ENCODE measurements around the gene ACOX2.

Gene ACOX2

DNA sequence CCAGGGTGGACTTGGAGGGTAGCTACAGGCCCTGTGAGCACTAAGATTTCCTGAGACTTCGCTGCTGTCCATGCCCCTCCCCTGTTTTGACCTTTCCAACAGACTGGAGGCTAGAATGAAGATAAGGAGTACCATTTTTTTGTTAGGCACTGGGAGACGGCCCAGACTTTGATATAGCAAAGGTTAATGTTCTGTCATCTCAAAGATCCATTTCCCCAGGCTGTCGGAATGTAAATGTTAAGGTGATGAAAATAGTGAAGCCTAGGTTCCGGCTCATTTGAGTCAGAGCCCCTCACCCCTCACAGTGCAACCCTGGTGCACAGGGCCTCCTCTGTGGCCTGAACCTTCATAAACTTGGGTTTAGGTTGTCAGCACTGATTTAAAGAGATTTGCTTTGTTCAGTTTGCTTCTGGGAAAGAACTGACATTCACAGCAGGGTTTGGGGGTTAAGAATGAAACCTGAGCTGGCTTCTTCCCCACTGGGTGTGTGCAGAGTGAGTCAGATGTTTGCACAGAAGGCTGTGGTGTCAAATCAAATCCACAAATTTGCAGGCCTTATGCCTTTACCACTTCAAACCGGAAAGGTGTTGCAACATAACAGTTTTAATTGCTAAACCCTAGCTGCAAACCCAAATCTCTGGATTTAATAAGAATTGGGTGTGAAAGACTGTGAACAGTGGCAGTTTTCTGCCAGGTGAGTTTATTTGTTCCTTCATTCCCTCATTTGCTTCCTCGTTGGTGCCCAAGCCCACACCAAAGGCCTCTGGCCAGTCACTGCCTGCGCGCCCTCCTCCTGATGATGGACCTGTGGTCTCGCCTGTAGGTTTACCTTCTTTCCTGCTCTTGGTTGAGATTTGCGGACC lies 65.7 kb downstream of the ACOX2 start:
- DNase-seq = peak; percentile 87

DNA sequence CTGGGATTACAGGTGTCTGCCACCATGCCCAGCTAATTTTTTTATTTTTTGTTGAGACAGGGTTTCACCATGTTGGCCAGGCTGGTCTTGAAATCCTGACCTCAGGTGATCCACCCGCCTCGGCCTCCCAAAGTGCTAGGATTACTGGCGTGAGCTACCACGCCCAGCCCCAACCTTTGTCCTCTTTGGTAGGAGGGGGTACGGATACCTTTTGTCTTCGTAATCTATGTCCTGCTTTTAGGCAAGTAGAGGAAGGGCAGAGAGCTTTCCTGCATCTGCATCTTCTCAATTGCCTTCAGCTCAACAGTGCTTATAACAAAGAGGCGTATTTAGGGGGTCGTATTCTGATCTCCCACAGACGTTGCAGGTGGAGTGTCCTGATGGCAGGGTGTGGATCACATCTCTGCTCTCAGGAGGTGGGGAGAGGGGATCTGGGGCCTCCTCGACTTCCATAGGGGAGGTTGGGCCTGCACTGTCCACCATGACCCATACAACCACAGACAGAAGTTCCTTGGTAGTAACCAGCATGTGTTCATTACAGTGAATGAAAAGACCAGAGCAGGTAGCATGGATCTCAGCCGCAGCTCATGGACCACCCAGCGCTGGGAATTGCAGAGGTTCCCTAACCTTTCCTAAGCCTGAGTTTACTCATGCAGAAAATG lies 66.5 kb downstream of the ACOX2 start:
- no peak for DNase-seq

DNA sequence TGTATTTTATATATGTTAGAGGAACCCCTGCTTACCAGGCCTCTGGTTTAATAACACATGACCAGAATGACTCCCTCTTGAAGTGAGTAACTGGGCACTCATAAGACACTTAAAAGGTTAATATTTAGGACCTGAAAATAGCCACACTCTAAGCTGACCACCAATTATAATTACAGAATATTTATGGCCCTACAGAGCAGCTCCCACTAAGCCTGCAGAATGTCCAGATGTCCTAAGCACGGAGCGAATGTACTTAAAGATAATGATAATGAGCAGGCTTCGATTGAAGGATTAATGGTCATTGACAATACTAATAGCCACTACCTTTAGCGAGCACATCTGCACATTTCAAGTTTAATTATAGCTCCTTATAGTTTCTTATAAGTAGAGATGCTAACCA lies 67.9 kb downstream of the ACOX2 start:
- DNase-seq = no peak

DNA sequence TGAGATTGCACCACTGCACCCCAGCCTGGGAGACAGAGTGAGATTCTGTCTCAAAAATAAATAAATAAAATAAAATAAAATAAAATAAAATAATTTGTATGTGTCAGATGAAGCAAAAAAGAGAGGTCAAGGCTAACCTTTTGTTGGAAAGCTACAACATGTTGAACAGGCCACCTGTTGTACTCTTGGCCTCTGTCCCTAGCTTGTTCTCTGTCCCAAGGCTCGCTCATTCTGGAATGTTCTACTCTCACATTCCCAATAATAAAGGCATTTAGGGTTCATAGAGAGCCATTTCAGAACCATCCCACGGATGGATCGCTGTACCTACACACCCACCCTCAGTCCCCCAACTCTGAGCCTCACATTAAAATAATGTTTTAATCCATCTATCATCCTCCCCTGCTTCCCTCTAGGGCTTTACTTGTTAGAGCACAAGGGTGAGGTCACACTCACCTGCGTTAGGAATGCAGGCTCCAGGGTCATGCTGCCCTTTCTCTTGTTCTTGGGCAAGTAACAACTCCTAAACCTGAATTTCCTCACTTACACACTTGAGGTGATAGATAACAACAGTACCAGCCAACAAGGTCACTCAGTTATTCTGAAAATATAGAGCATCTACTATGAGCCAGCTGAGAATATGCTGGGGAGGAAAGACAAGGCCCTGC lies 70.0 kb downstream of the ACOX2 start:
- no peak for DNase-seq

DNA sequence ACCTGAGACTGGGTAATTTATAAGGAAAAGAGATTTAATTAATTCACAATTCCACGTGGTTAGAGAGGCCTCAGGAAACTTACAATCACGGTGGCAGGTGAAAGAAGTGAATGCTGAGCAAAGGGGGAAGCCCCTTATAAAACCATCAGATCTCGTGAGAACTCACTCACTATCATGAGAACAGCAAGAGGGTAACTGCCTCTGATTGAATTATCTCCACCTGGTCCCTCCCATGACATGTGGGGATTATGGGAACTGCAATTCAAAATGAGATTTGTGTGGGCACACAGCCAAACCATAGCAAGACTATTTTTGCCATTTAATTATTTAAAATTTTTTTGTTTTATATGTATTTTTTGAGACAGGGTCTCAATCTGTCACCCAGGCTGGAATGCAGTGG lies 72.1 kb downstream of the ACOX2 start:
- DNase-seq = no peak

DNA sequence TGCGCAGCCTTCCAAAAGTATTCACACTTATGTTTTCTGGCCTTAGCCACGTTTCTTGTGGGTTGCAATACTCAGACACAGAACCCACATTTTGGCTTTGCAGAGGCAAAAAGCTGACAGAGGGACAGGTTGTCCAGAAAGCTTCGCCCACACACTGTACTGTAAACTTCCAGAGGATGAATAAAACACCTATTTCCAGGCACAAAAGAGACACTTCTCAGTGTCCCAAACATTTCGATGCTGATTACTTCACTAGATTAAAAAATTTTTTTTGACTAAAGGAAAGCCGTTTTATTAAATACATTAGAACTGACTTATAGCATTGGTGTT lies 73.1 kb downstream of the ACOX2 start:
- DNase-seq = no peak

DNA sequence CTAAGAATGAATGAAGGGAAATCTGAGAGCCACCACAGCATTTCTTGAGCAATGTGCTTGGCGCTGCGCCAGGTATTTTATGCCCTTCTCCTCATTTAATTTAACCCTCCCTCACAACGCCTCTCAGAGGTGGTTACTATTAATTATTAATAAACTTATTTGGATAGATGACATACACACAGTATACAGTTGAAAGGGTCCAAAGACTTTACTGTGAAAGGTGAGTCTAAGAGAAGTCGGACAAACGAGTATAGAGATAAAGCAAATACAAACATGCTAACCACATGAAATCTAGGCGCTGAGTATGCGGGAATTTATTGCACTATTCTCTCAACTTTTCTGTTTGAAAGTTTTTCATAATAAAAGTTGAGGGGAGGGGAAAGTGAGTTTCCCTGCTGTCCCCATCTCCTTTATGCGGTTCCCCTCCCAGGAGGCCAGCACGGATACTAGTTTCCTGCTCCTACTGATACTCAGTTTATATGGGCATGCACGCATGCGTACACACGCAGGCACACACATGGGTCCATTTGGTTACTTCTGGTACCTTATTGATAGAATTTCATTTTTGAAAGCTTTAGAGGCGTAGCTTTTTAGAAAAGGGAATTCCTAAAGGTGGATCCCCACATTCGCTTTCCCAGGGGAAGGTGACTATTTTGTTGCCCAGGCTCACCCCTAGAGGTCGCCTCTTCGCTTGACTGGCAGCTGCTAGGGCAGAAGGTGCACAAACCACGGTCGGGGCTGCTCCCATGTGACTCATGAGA lies 73.6 kb downstream of the ACOX2 start:
- DNase-seq = peak; percentile 69

DNA sequence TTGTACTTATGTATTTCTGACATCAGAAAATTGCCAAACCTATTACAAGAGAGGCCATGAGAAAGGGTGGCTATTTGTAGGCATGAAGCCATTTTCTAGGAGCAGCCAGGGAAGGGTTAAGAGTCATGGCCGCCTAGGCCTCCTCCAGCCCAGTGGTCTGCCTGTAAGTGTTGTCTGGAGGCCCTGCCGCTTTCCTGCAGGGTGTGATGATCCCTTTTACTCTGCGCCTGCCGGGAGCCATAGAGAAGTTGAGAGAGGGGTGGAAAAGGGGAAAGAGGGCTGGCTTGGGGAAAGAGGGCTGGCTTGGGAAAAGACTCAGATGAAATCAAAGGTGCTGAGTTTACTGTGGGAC lies 74.2 kb downstream of the ACOX2 start:
- DNase-seq = no peak

DNA sequence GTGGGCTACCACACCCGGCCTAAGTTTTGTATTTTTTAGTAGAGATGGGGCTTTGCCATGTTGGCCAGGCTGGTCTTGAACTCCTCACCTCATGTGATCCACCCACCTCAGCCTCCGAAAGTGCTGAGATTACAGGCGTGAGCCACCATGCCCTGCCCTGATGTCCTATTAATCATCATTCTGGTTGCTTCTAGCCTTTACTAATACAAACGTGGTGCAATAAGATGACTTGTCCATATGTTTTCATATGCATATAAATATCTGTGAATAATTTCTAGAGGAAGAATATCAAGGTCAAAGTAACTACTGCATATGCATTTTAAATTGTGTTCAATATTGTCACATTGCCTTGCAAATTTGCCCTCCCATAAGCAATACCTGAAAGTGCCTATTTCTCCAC lies 77.8 kb downstream of the ACOX2 start:
- DNase-seq = no peak
